AG04450 (cell line): ENCODE results near the gene TRPM4. TPM values are rescaled to one million over a fixed set of nuclear protein-coding genes. Genes with fewer than 3 reads are reported as not detected.
A peak's percentile ranks its signal among the peaks of the same experiment; 100 is the strongest.

Experiments
- CTCF ChIA-PET: fragments of 300-600, 350-600 bp; formaldehyde crosslinking; extraction: SDS; loops from one replicate; lab custom pipeline; 2022; ENCODE audit warnings: antibody characterized with exemption, inconsistent platforms; lab: Charles Lee
- POLR2A ChIA-PET: fragments of 350-600 bp; formaldehyde crosslinking; extraction: SDS; loops from one replicate; lab custom pipeline; 2021; ENCODE audit warnings: antibody characterized with exemption, inconsistent platforms; lab: Yijun Ruan, JAX
- DNase-seq: peaks from one replicate; pipeline ENCODE4 v3.0.0-alpha.2; 2011; ENCODE audit warnings: low read depth, low spot score
- H3K27ac ChIP-seq: one replicate; pipeline ENCODE4 v1.5.1; 2012; ENCODE audit warnings: low read depth, low read length, control low read depth
- H3K27me3 ChIP-seq: one replicate; pipeline ENCODE4 v1.6.0; 2012; ENCODE audit warnings: low read length; ENCODE audit not compliant: control insufficient read depth, insufficient read depth
- H3K4me3 ChIP-seq: 2 replicates; pipeline ENCODE4 v1.5.1; 2011; ENCODE audit warnings: mild to moderate bottlenecking, low read depth, low read length, control low read depth
- H3K9me3 ChIP-seq: 2 replicates; pipeline ENCODE4 v1.5.1; 2012; ENCODE audit warnings: low read length; ENCODE audit not compliant: control insufficient read depth, insufficient read depth
- polyA plus RNA-seq: library from polyadenylated mRNA; depleted of rRNA; stranded (reverse); fragments of >200 nt; gene quantifications from 2 replicates; pipeline ENCODE4 v1.2.3, GENCODE V29; 2011
- TF ChIP-seq, protein P1 (sequence below): IDR thresholded peaks from 2 replicates; pipeline ENCODE4 v1.5.1; 2011; ENCODE audit warnings: low read depth, low read length, control low read depth, inconsistent platforms

The TRPM4 gene
- polyA plus RNA-seq, 1 experiment = 4.3 TPM

GRCh38 chr19:49132974-49133609, 24.5 kb upstream of the TRPM4 start:
- POLR2A ChIA-PET = interaction anchor here (0.7 to 1.1 kb wide), 2 partner anchors 17 to 713 kb away, joined by 4 to 8 read pairs; no protein-coding TSS in a partner anchor
- CTCF ChIA-PET = interaction anchor here (0.6 to 3.0 kb wide), 4 partner anchors 10 to 66 kb away, joined by 3 to 17 read pairs (median 8); no protein-coding TSS in a partner anchor
- no peaks in the 10 kb centered on the region for H3K27me3 ChIP-seq
- no peak for DNase-seq
- peaks cover 4% of the 10 kb centered on the region; the same call in 1 of the 2 replicates for H3K9me3 ChIP-seq
- TF ChIP-seq, protein P1, sequence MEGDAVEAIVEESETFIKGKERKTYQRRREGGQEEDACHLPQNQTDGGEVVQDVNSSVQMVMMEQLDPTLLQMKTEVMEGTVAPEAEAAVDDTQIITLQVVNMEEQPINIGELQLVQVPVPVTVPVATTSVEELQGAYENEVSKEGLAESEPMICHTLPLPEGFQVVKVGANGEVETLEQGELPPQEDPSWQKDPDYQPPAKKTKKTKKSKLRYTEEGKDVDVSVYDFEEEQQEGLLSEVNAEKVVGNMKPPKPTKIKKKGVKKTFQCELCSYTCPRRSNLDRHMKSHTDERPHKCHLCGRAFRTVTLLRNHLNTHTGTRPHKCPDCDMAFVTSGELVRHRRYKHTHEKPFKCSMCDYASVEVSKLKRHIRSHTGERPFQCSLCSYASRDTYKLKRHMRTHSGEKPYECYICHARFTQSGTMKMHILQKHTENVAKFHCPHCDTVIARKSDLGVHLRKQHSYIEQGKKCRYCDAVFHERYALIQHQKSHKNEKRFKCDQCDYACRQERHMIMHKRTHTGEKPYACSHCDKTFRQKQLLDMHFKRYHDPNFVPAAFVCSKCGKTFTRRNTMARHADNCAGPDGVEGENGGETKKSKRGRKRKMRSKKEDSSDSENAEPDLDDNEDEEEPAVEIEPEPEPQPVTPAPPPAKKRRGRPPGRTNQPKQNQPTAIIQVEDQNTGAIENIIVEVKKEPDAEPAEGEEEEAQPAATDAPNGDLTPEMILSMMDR = no peak
- peak overlapping the region; percentile 7; the same call in 1 of the 2 replicates for H3K4me3 ChIP-seq
- peak overlapping the region; percentile 11 for H3K27ac ChIP-seq

GRCh38 chr19:49133621-49134454, 23.8 kb upstream of the TRPM4 start:
- Histone ChIP-seq H3K27me3 (no peaks in the 10 kb centered on the region), H3K9me3 (peaks cover 4% of the 10 kb centered on the region; the same call in 1 of the 2 replicates), H3K4me3 (peak overlapping the region; percentile 38), H3K27ac (peak overlapping the region; percentile 11)
- POLR2A ChIA-PET = interaction anchor here (1.1 kb wide), 1 partner anchor 17 kb away, joined by 4 read pairs; no protein-coding TSS in a partner anchor
- CTCF ChIA-PET = interaction anchor here (0.6 to 3.0 kb wide), 4 partner anchors 10 to 65 kb away, joined by 3 to 17 read pairs (median 8); no protein-coding TSS in a partner anchor
- TF ChIP-seq, protein P1 = peak; percentile 23
- DNase-seq = no peak

GRCh38 chr19:49135686-49136085, 21.9 kb upstream of the TRPM4 start:
- TF ChIP-seq, protein P1 = no peak

GRCh38 chr19:49136771-49137171, 20.8 kb upstream of the TRPM4 start:
- H3K9me3 ChIP-seq = no peaks in the 10 kb centered on the region; the same call in 1 of the 2 replicates
- H3K27me3 ChIP-seq = no peaks in the 10 kb centered on the region
- no peak overlapping the region for H3K27ac ChIP-seq
- DNase-seq = no peak
- TF ChIP-seq, protein P1 = no peak
- ChIA-PET CTCF (no interaction called here), POLR2A (interaction anchor here (1.5 kb wide), 1 partner anchor 22 kb away, joined by 3 read pairs; the partner anchor contains the start of gene LIN7B)
- H3K4me3 ChIP-seq = no peak overlapping the region

More at GRCh38 chr19:49135686-49136085, 21.9 kb upstream of the TRPM4 start:
- ChIA-PET CTCF (interaction anchor here (3.0 kb wide), 1 partner anchor 11 kb away, joined by 12 read pairs; no protein-coding TSS in a partner anchor), POLR2A (interaction anchor here (1.5 kb wide), 1 partner anchor 21 kb away, joined by 3 read pairs; the partner anchor contains the start of gene LIN7B)
- DNase-seq = no peak
- no peaks in the 10 kb centered on the region; the same call in 1 of the 2 replicates for H3K9me3 ChIP-seq
- H3K27ac ChIP-seq = no peak overlapping the region
- no peaks in the 10 kb centered on the region for H3K27me3 ChIP-seq
- H3K4me3 ChIP-seq = no peak overlapping the region
